NB4 (cell line): ENCODE measurements around the gene CHRNA7.
"Not testable (repeated sequence)": the region's sequence is repeated elsewhere in the genome, so short reads cannot be mapped to it uniquely, and the experiment has no call there.

Experiments
- DNase-seq: peaks from one replicate; pipeline ENCODE4 v3.0.0; 2010; ENCODE audit warnings: low read depth
- H3K4me3 ChIP-seq: one replicate; pipeline ENCODE4 v1.5.1; 2011; ENCODE audit warnings: mild to moderate bottlenecking, low read depth, low read length, moderate library complexity
- MYC ChIP-seq: IDR thresholded peaks from 2 replicates; pipeline ENCODE4 v1.6.1; 2011; ENCODE audit warnings: low read depth, low read length
- POLR2A ChIP-seq: IDR thresholded peaks from 2 replicates; pipeline ENCODE4 v1.6.1; 2011; ENCODE audit warnings: mild to moderate bottlenecking; ENCODE audit not compliant: insufficient read length; ENCODE audit errors: extremely low read depth
- TF ChIP-seq, protein P1 (sequence below): IDR thresholded peaks from one replicate; pipeline ENCODE4 v1.5.1; 2012; ENCODE audit warnings: low read depth, low read length
- TF ChIP-seq, protein P2 (sequence below): IDR thresholded peaks from 2 replicates; pipeline ENCODE4 v1.6.1; 2011; ENCODE audit warnings: low read depth, low read length

CHRNA7 gene

DNA sequence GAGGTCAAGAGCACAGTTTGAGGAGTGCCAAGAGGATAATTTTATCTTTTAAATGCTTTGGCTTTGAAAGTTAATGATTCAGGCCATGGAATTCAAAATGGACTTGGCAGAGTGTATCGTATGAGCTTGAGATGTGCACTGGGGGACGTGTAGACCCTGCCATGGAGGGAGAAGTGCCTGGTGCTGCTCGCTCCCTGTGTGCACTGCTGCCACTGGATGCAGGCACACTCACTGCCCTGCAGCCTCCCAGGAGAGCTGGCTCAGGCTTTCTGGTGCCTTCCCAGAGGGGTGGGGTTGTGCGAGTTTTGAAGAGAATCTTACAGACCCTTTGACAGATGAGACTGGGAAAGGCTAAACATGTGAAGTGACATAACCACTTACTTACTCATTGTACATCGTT lies 135.5 kb downstream of the CHRNA7 start:
- not testable (repeated sequence) for H3K4me3 ChIP-seq, DNase-seq

DNA sequence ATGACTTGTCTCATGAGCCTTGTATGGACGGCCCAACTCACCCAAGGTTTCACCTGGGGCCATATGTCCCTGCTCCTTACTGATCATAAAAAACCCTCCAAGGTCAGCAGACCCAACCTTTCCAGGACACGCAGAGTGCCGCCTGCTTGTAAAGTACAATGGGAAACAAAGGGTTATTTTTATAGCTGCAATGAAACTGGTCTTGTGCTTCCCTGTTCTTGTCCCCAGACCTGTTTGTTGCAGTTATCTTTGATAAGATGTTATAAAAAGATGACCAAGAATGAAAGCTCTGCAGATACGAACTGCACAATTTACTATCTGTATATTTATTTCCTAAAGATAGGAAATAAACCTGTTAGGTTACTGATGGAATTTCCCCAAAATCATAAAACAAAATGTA lies 136.0 kb downstream of the CHRNA7 start:
- H3K4me3 ChIP-seq, DNase-seq: not testable (repeated sequence)

DNA sequence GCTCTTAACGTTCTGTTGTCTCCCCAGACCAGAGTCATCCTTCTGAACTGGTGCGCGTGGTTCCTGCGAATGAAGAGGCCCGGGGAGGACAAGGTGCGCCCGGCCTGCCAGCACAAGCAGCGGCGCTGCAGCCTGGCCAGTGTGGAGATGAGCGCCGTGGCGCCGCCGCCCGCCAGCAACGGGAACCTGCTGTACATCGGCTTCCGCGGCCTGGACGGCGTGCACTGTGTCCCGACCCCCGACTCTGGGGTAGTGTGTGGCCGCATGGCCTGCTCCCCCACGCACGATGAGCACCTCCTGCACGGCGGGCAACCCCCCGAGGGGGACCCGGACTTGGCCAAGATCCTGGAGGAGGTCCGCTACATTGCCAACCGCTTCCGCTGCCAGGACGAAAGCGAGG lies 137.6 kb downstream of the CHRNA7 start:
- not testable (repeated sequence) for DNase-seq, H3K4me3 ChIP-seq

DNA sequence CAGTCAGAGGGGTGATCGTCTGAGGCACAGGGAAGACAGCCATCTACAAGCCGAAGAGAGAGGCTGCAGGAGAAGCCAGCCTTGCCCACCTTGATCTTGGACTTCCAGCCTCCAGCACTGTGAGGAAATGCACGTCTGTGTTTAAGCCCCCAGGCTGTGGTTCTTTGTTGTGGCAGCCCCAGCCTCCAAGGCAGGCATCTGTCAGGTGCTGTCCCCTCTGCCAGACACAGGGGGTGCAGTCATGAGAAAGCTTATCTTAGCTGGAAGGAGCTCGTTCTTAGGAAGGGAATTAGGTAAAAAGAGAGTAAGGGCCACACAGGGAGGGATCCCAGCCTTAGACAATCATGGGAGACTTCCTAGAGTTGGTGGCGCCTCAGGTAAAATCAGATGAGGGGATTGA lies 150.3 kb downstream of the CHRNA7 start:
- DNase-seq, H3K4me3 ChIP-seq: not testable (repeated sequence)

DNA sequence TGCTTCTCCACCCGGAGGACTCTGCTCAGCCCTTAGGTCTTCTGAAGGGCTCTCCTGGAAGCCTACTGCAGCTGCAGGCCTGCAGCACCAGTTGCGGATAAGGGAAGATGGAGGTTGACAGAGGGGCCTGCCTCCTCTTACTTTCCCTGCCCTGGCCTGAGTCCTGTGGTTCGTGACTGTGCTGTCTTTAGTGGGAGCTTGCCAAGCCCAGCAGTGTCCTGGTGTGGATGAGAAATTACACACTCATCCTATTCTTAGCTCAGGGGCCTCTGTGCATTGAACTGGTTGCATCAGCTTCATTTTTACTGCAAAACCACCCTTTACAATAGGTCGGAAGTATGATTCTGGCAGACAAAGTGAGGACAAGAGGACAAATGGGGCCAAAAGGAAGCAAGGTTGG lies 163.5 kb downstream of the CHRNA7 start:
- DNase-seq, H3K4me3 ChIP-seq: not testable (repeated sequence)

DNA sequence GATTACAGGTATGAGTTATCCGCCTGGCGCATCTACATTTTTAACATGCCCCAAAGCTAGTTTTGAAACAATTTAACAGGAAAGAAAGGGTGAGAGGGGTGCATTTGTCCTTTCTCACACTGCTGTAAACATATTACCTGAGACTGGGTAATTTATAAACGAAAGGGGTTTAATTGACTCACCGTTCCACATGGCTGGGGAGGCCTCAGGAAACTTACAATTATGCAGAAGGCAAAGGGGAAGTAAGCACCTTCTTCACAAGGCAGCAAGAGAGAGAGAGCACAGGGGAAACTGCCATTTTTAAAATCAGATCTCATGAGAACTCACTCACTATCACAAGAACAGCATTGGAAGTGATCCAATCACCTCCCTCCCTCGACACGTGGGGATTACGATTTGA lies 165.9 kb downstream of the CHRNA7 start:
- not testable (repeated sequence) for H3K4me3 ChIP-seq, DNase-seq

DNA sequence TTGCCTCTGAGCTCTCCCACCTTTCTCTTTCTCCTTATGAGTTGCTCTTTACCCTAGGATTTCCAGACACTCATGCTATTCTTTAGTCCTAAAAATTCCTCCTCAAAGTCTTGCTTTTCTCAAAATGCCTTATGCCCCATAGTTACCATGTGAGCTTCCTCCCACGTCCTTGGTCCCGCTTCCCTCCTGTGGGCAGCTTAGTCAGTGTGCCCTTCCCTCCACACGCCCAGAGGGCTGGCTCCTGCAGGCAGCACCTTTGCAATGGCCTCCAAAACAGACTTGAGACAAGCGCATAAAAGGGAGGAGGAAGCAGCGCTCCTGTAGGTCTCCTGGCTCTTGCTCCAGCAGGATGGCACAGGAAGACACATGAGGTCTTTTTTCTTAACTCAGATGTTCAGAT lies 168.6 kb downstream of the CHRNA7 start:
- not testable (repeated sequence) for DNase-seq, H3K4me3 ChIP-seq

DNA sequence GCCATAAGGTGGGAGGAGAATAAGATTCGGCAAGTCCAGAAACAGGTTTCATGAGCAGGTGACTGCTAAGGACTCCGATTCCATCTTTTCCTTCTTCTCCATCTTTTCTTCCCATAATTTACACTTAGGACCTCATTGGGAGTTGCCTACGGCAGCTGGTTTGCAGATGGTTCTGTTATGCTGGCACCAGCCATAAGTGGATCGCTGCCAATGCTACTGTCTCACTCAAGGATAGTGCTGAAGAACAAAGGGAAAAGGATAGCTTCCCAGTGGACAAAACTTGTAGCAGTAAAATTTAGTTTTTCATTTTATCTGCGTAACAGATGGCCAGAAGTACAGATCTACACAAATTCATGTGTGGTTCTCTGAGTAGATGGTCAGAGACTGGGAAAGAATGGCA lies 178.8 kb downstream of the CHRNA7 start:
- H3K4me3 ChIP-seq, DNase-seq: not testable (repeated sequence)

DNA sequence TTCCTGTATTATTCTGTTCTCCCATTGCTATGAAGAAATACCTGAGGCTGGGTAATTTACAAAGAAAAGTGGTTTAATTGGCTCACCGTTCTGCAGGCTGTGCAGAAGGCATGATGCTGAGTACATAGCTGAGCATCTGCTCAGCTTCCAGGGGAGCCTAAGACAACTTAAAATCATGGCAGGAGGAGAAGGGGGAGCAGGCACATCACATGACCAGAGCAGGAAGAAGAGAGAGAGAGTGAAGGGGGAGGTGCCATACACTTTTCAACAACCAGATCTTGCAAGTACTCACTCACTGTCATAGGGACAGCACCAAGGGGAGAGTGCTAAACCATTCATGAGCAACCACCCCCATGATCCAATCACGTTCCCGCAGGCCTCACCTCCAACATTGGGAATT lies 188.4 kb downstream of the CHRNA7 start:
- TF ChIP-seq, protein P1, sequence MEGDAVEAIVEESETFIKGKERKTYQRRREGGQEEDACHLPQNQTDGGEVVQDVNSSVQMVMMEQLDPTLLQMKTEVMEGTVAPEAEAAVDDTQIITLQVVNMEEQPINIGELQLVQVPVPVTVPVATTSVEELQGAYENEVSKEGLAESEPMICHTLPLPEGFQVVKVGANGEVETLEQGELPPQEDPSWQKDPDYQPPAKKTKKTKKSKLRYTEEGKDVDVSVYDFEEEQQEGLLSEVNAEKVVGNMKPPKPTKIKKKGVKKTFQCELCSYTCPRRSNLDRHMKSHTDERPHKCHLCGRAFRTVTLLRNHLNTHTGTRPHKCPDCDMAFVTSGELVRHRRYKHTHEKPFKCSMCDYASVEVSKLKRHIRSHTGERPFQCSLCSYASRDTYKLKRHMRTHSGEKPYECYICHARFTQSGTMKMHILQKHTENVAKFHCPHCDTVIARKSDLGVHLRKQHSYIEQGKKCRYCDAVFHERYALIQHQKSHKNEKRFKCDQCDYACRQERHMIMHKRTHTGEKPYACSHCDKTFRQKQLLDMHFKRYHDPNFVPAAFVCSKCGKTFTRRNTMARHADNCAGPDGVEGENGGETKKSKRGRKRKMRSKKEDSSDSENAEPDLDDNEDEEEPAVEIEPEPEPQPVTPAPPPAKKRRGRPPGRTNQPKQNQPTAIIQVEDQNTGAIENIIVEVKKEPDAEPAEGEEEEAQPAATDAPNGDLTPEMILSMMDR: no peak
- TF ChIP-seq, protein P2, sequence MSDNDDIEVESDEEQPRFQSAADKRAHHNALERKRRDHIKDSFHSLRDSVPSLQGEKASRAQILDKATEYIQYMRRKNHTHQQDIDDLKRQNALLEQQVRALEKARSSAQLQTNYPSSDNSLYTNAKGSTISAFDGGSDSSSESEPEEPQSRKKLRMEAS: no peak
- no peak for TF ChIP-seq MYC
- no peak for TF ChIP-seq POLR2A
- no peak for DNase-seq
- H3K4me3 ChIP-seq: no peak overlapping the region
